ENCODE results near the gene ART3.
"Not testable (repeated sequence)": the region's sequence is repeated elsewhere in the genome, so short reads cannot be mapped to it uniquely, and the experiment has no call there.

ART3 gene

GRCh38 chr4:76074468-76074867 is at the start of gene ART3:
TSS of gene ART3 (plus strand) at chr4:76074709. CDS start at chr4:76075890, 1,181 bp downstream.
- DNase-seq: no peak

GRCh38 chr4:76028350-76028765 is 46.2 kb upstream of the ART3 start:
- no peak for DNase-seq

DNA sequence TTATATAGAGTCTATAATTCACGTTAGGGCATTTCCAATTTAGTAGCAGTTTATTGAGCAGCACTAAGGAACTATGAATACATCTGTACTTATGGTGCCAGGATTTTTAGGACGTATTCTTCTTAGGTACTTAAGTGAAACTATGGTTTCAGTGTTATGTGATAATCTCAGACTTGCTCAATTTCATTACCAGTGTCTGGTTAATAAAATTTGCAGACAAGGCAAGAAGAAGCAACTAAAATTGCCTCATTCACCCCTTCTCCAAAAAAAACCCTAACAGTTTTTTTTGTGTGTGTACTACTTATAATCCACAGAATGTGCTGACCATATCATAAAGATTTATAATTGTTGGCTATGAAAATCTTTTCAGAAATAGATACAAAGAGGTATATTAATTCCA is 45.2 kb upstream of the ART3 start:
- DNase-seq: no peak

DNA sequence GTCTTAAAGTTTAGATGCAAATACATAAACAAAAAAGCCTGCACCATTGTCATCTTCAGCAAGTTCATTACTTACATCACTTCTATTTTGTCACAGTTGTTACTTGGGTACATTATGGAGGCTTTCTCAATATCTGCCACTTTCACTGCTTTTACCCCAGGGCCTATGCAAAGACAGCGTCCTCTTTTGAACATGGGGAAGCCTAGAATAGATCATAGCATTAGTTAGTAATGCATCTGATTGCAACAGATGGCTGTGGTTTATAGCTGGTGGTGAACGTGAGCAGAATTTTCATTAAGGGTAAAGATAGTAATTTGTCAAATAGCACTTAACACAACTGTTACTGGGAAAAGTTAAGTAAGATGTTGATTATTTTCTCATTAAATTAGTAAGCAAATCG is 39.4 kb upstream of the ART3 start:
- no peak for DNase-seq

- no peak for DNase-seq
These were observed 38.6 kb upstream of the ART3 start, which contains the start of gene CXCL11 for GRCh38 chr4:76035799-76036380. TSS of gene CXCL11 (minus strand) at chr4:76036070. CDS start at chr4:76035987, 83 bp downstream.

DNA sequence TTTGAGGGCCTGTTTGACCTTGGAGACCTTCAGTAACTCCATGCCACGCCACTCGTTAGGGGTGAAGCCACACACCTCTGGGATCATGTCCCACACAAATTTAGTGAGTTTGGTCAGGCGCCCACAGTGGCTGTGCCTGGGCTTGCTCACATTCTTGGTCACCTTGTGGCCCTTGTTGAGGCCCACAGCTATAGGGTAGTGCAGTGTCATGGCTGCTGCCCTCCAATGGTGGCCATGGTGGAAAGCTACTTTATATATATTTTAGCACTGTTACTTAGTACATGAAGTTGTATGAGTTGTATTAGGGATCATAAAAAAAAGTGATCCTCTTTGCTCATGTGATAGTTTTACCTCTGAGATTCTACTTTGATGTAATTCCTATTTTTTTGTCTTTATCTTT is 37.7 kb upstream of the ART3 start:
- DNase-seq: no peak

- DNase-seq: not testable (repeated sequence)
These were observed 32.1 kb upstream of the ART3 start for GRCh38 chr4:76042241-76042998.

DNA sequence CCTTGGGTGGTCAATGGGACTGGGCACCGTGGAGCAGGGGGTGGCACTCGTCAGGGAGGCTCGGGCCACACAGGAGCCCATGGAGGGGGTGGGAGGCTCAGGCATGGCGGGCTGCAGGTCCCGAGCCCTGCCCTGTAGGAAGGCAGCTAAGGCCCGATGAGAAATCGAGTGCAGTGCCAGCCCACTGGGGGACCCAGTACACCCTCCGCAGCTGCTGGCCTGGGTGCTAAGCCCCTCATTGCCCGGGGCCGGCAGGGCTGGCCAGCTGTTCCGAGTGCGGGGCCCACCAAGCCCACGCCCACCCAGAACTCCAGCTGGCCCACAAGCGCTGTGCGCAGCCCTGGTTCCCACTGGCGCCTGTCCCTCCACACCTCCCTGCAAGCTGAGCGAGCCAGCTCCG is 31.2 kb upstream of the ART3 start:
- not testable (repeated sequence) for DNase-seq

GRCh38 chr4:76044686-76045085 is 29.8 kb upstream of the ART3 start:
- not testable (repeated sequence) for DNase-seq

- DNase-seq: not testable (repeated sequence)
These were observed 24.6 kb upstream of the ART3 start for GRCh38 chr4:76049860-76050416.

- DNase-seq: not testable (repeated sequence)
These were observed 23.9 kb upstream of the ART3 start for GRCh38 chr4:76050560-76051050.

- no peak for DNase-seq
These were observed 20.8 kb upstream of the ART3 start for GRCh38 chr4:76053730-76054129.

- DNase-seq: no peak
These were observed 19.5 kb upstream of the ART3 start for GRCh38 chr4:76055016-76055415.

GRCh38 chr4:76055421-76055820 is 19.1 kb upstream of the ART3 start:
- no peak for DNase-seq

DNA sequence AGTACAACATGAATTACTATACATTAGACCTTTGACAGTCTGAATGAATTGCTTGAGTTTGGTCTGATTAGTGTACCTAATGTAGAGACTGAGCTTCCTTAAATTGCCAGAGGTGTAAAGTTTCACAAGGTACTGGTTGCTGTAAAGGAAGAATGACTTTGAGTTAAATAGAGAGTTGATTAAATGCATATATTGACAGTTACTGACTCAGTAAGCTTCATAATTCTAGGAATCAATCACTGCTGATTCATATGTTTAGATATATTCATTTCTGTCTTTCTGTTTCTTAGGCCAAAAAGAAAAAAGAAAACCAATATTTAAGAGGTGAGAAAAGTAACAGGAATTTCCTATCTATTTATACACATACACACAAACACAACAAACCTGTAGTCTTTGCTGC is 16.2 kb upstream of the ART3 start:
- no peak for DNase-seq

- DNase-seq: no peak
These were observed 15.6 kb upstream of the ART3 start for GRCh38 chr4:76058888-76059426.

- no peak for DNase-seq
These were observed 14.8 kb upstream of the ART3 start for GRCh38 chr4:76059750-76060149.

DNA sequence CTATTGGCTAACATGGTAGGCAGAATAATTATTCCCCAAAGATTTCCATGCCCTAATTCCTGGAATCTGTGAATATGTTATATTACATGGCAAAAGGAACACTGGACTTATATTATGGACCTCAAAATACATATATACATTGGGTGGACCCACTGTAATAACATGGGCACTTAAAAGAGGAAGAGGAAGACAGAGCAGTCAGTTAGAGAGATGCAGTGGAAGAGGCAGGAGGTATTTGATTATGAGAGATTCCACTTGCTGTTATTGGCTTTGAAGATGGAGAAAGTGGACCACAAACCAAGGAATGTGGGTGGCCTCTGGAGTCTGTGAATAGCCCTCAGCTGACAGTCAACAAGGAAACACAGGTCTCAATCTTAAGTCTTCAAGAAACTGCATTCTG is 14.0 kb upstream of the ART3 start:
- DNase-seq: no peak

- DNase-seq: no peak
These were observed 13.1 kb upstream of the ART3 start for GRCh38 chr4:76061421-76061820.

DNA sequence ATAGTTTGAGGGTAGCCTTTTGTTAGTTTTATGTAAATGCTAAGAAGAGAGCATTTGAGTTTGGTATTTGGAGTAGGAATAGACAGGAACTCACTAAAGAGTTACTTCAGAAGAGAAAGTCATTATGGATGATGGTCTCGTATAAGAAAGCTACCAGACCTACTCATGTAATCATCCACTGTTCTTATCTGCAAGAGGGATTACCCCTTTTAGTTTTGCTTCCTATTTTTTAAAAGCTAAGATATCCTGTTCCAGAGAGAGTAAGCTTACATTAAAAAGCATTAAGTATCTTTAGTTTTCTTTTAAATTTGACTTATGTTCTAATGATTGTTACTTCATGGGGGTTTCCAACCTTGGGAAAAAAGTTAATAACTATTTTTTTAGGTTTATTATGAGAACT is 12.5 kb upstream of the ART3 start:
- no peak for DNase-seq

- DNase-seq: no peak
These were observed 8.0 kb upstream of the ART3 start for GRCh38 chr4:76066546-76066945.

GRCh38 chr4:76067652-76068286 is 6.7 kb upstream of the ART3 start:
- DNase-seq: peak; percentile 63

DNA sequence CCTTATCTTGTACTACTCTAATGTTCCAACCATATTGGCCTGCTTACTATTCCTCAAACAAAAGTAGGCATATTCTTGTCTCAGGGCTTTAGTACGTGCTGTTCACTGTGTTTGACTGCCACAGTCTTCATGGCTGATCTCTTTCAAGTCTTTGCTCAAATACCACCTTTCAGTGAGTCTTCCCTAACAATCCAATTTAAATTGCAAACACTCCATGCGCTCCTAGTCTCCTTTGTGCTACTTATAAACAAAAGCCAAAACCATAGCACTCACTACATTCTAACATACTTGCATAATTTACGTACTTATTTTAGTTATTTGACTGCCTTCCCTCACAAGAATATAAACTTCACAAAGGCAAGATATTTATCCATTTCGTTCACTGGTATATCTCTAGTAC is 1.7 kb upstream of the ART3 start:
- no peak for DNase-seq

Data from stimulated activated CD4-positive, alpha-beta T cell treated with anti-CD3 and anti-CD28 coated beads, Interleukin-12 subunit alpha, Interleukin-12 subunit beta, amount 100 ng/mL, for 4 hours (primary cell).